Esophagus squamous epithelium (tissue), 5 donors: ENCODE data around the gene ENOX2. TPM values are rescaled to one million over a fixed set of nuclear protein-coding genes. Genes with fewer than 3 reads are reported as not detected.
"Not testable (repeated sequence)": the region's sequence is repeated elsewhere in the genome, so short reads cannot be mapped to it uniquely, and the experiment has no call there.

Experiments
- DNase-seq: peaks from one replicate; lab custom pipeline; 2025; lab: John Stamatoyannopoulos, UW
- H3K27ac ChIP-seq, 4 donors: fragments of 200-600 bp; sonication (generic); one replicate each; pipeline ENCODE4 v1.5.1; 2016 to 2019; ENCODE audit warnings: mild to moderate bottlenecking in 1 of 4
- H3K27me3 ChIP-seq, 4 donors: fragments of 200-600 bp; sonication (generic); 1 replicate in 3 of 4; 2 replicates in 1 of 4; pipeline versions ENCODE4 v1.5.1 to v1.6.0; 2017 to 2021; ENCODE audit warnings: antibody characterized with exemption in 1 of 4
- H3K36me3 ChIP-seq, 3 donors: fragments of 200-600 bp; sonication (generic); one replicate each; pipeline ENCODE4 v1.5.1; 2016 to 2019
- H3K4me1 ChIP-seq, 3 donors: fragments of 200-600 bp; sonication (generic); one replicate each; pipeline ENCODE4 v1.5.1; 2017 to 2019
- H3K4me3 ChIP-seq, 4 donors: fragments of 200-600 bp; sonication (generic); 1 replicate in 3 of 4; 2 replicates in 1 of 4; pipeline ENCODE4 v1.5.1; 2016 to 2019; ENCODE audit warnings: mild to moderate bottlenecking in 2 of 4, moderate library complexity in 1 of 4
- H3K9me3 ChIP-seq, 3 donors: fragments of 200-600 bp; sonication (generic); one replicate each; pipeline ENCODE4 v1.5.1; 2016 to 2019
- POLR2A ChIP-seq, 4 donors: fragments of 450-650 bp; IDR thresholded peaks; one replicate each; pipeline ENCODE4 v1.6.1; 2017; ENCODE audit warnings: antibody characterized with exemption in 4 of 4, mild to moderate bottlenecking in 4 of 4, moderate library complexity in 3 of 4
- WGBS, 2 donors: methylation state at CpG; one replicate each; pipeline ENCODE4 v1.1.5; 2018; 5-methylcytosine and 5-hydroxymethylcytosine counted together
- intact Hi-C: fragments of 100-400 bp; cut with DNase I; formaldehyde crosslinking; loops from one replicate; pipeline ENCODE4 v1.15.0; 2022
- total RNA-seq, 4 donors: library from RNA; depleted of rRNA; stranded (reverse); fragments of >200 nt; gene quantifications; one replicate each; pipeline ENCODE4 v1.1.0, GENCODE V29; 2016
- TF ChIP-seq, protein P1 (sequence below), 6 experiments: fragments of 450-650 bp in 4 of 6; fragments of 200-600 bp in 2 of 6; sonication (generic) in 2 of 6; IDR thresholded peaks; one replicate each; pipeline ENCODE4 v1.5.1; 2016 to 2019; ENCODE audit warnings: antibody characterized with exemption in 6 of 6, mild to moderate bottlenecking in 4 of 6, moderate library complexity in 4 of 6
- donor health status: DM: yes; HTN: yes; CAD: no.

ENOX2 gene
- total RNA-seq, 4 donors from 2014 or later = 5.4 to 13.7 (median 11.4) TPM

- no peak for TF ChIP-seq POLR2A (IDR thresholded peaks at IDR 0.05)
- TF ChIP-seq, protein P1, sequence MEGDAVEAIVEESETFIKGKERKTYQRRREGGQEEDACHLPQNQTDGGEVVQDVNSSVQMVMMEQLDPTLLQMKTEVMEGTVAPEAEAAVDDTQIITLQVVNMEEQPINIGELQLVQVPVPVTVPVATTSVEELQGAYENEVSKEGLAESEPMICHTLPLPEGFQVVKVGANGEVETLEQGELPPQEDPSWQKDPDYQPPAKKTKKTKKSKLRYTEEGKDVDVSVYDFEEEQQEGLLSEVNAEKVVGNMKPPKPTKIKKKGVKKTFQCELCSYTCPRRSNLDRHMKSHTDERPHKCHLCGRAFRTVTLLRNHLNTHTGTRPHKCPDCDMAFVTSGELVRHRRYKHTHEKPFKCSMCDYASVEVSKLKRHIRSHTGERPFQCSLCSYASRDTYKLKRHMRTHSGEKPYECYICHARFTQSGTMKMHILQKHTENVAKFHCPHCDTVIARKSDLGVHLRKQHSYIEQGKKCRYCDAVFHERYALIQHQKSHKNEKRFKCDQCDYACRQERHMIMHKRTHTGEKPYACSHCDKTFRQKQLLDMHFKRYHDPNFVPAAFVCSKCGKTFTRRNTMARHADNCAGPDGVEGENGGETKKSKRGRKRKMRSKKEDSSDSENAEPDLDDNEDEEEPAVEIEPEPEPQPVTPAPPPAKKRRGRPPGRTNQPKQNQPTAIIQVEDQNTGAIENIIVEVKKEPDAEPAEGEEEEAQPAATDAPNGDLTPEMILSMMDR (IDR thresholded peaks at IDR 0.05) = no peak
- H3K27ac ChIP-seq = no peak overlapping the region
- H3K27me3 ChIP-seq = no peaks in the 10 kb centered on the region
- no peak for DNase-seq
- H3K36me3 ChIP-seq = no peaks in the 10 kb centered on the region
- H3K4me3 ChIP-seq = no peak overlapping the region
- no peaks in the 10 kb centered on the region for H3K9me3 ChIP-seq
- peaks cover 0 to 9% (median 0%) of the 10 kb centered on the region in 3 donors for H3K4me1 ChIP-seq
- 54 to 100% methylated on average over 1 to 2 of the region's 2 CpGs for WGBS, 2 donors
- intact Hi-C loops = no loop called here
Measured at GRCh38 chrX:130801901-130802300, 101.1 kb downstream of the ENOX2 start.

- Histone ChIP-seq H3K4me1 (no peaks in the 10 kb centered on the region), H3K27me3 (no peaks in the 10 kb centered on the region), H3K9me3 (no peaks in the 10 kb centered on the region), H3K36me3 (no peaks in the 10 kb centered on the region), H3K27ac (no peak overlapping the region), H3K4me3 (no peak overlapping the region)
- TF ChIP-seq, protein P1 (IDR thresholded peaks at IDR 0.05) = no peak
- no peak for TF ChIP-seq POLR2A (IDR thresholded peaks at IDR 0.05)
- 60% methylated on average over 1 of the region's 1 CpG; no CpG with 5 or more reads in 1 of the 2 donors for WGBS, 2 donors
- no peak for DNase-seq
- intact Hi-C loops = no loop called here
Measured at GRCh38 chrX:130799393-130799792, 103.6 kb downstream of the ENOX2 start.

GRCh38 chrX:130793975-130794374, 109.0 kb downstream of the ENOX2 start:
- Histone ChIP-seq H3K4me1 (no peaks in the 10 kb centered on the region), H3K4me3 (no peak overlapping the region), H3K36me3 (no peaks in the 10 kb centered on the region), H3K9me3 (no peaks in the 10 kb centered on the region), H3K27me3 (no peaks in the 10 kb centered on the region), H3K27ac (no peak overlapping the region)
- no peak for TF ChIP-seq POLR2A (IDR thresholded peaks at IDR 0.05)
- TF ChIP-seq, protein P1 (IDR thresholded peaks at IDR 0.05) = no peak
- no peak for DNase-seq
- intact Hi-C loops = no loop called here

GRCh38 chrX:130791870-130792269, 111.1 kb downstream of the ENOX2 start:
- H3K9me3 ChIP-seq, DNase-seq, H3K27me3 ChIP-seq, H3K4me3 ChIP-seq, H3K27ac ChIP-seq, H3K4me1 ChIP-seq, H3K36me3 ChIP-seq, intact Hi-C loops: not testable (repeated sequence)
- WGBS, 2 donors = 94 to 100% methylated on average over 2 of the region's 2 CpGs

GRCh38 chrX:130789793-130790192, 113.2 kb downstream of the ENOX2 start:
- no peaks in the 10 kb centered on the region for H3K36me3 ChIP-seq
- H3K4me1 ChIP-seq = no peaks in the 10 kb centered on the region
- TF ChIP-seq, protein P1 (IDR thresholded peaks at IDR 0.05) = no peak
- no peaks in the 10 kb centered on the region for H3K9me3 ChIP-seq
- WGBS, 2 donors = 85 to 93% methylated on average over 2 of the region's 2 CpGs
- no peak overlapping the region for H3K27ac ChIP-seq
- no peaks in the 10 kb centered on the region for H3K27me3 ChIP-seq
- no peak overlapping the region for H3K4me3 ChIP-seq
- DNase-seq = no peak
- intact Hi-C loops = no loop called here
